Upper lobe of right lung (tissue), 1 donor: ENCODE data around the gene GPR137B. TPM values are rescaled to one million over a fixed set of nuclear protein-coding genes. Genes with fewer than 3 reads are reported as not detected.

ENCODE experiments used
- ATAC-seq: fragments of 200-7000 bp; cut with Tn5 transposase; one replicate; pipeline ENCODE4 v1.9.1; 2020; ENCODE audit warnings: mild to moderate bottlenecking, moderate library complexity
- DNase-seq: peaks from one replicate; pipeline ENCODE4 v3.0.0-alpha.2; 2020
- H3K27ac ChIP-seq: fragments of 200-600 bp; one replicate; pipeline ENCODE4 v1.8.0; 2022
- H3K27me3 ChIP-seq: fragments of 200-600 bp; one replicate; pipeline ENCODE4 v1.8.0; 2022; ENCODE audit warnings: mild to moderate bottlenecking
- H3K36me3 ChIP-seq: fragments of 200-600 bp; one replicate; pipeline ENCODE4 v1.8.0; 2022
- H3K4me1 ChIP-seq: fragments of 200-600 bp; one replicate; pipeline ENCODE4 v1.8.0; 2022
- H3K4me3 ChIP-seq: fragments of 200-600 bp; one replicate; pipeline ENCODE4 v1.8.0; 2022; ENCODE audit warnings: mild to moderate bottlenecking
- H3K9me3 ChIP-seq: fragments of 200-600 bp; one replicate; pipeline ENCODE4 v1.8.0; 2022
- CTCF ChIP-seq: fragments of 200-600 bp; IDR thresholded peaks from one replicate; pipeline ENCODE4 v1.8.0; 2022; ENCODE audit warnings: antibody characterized with exemption
- intact Hi-C: fragments of 100-400 bp; cut with DNase I; formaldehyde crosslinking; loops from one replicate; pipeline ENCODE4 v1.11.0; 2022
- total RNA-seq: library from RNA; stranded (reverse); fragmentation: NEBNext Ultra II Directional; extraction: Animal tissue kit (Norgen Biotek cat#: 25700); gene quantifications from one replicate; pipeline ENCODE4 v1.2.1, GENCODE V29; 2021
- donor health status: DM: no; HTN: yes; CAD: no; lungs with severe emphysema.

Gene GPR137B
- total RNA-seq, 1 donor from 2014 or later = 26.5 TPM

GRCh38 chr1:236201786-236202185, 59.4 kb downstream of the GPR137B start:
- DNase-seq = no peak
- H3K4me1 ChIP-seq = no peaks in the 10 kb centered on the region
- H3K4me3 ChIP-seq = no peak overlapping the region
- no peak for ATAC-seq
- no peak overlapping the region for H3K27ac ChIP-seq
- H3K27me3 ChIP-seq = no peaks in the 10 kb centered on the region
- H3K36me3 ChIP-seq = no peaks in the 10 kb centered on the region
- H3K9me3 ChIP-seq = peaks cover 12% of the 10 kb centered on the region
- intact Hi-C loops = no loop called here
- TF ChIP-seq CTCF = no peak

GRCh38 chr1:236204039-236204438, 61.7 kb downstream of the GPR137B start:
- Histone ChIP-seq H3K27me3 (no peaks in the 10 kb centered on the region), H3K27ac (no peak overlapping the region), H3K4me1 (no peaks in the 10 kb centered on the region), H3K9me3 (peaks cover 12% of the 10 kb centered on the region), H3K4me3 (no peak overlapping the region), H3K36me3 (no peaks in the 10 kb centered on the region)
- intact Hi-C loops = no loop called here
- no peak for TF ChIP-seq CTCF
- DNase-seq = no peak
- no peak for ATAC-seq

GRCh38 chr1:236204656-236205055, 62.3 kb downstream of the GPR137B start:
- Histone ChIP-seq H3K9me3 (peaks cover 12% of the 10 kb centered on the region), H3K27me3 (no peaks in the 10 kb centered on the region), H3K4me3 (no peak overlapping the region), H3K36me3 (no peaks in the 10 kb centered on the region), H3K4me1 (no peaks in the 10 kb centered on the region), H3K27ac (no peak overlapping the region)
- DNase-seq (no peak), ATAC-seq (no peak)
- no peak for TF ChIP-seq CTCF
- intact Hi-C loops = no loop called here

- no peak overlapping the region for H3K27ac ChIP-seq
- no peak overlapping the region for H3K4me3 ChIP-seq
- H3K27me3 ChIP-seq = no peaks in the 10 kb centered on the region
- ATAC-seq (peak; percentile 93), DNase-seq (no peak)
- no peaks in the 10 kb centered on the region for H3K36me3 ChIP-seq
- H3K9me3 ChIP-seq = no peaks in the 10 kb centered on the region
- TF ChIP-seq CTCF = no peak
- intact Hi-C loops = no loop called here
- H3K4me1 ChIP-seq = no peaks in the 10 kb centered on the region
Observed at GRCh38 chr1:236206548-236206947, 64.2 kb downstream of the GPR137B start.

- ATAC-seq (no peak), DNase-seq (no peak)
- Histone ChIP-seq H3K36me3 (no peaks in the 10 kb centered on the region), H3K4me3 (no peak overlapping the region), H3K4me1 (no peaks in the 10 kb centered on the region), H3K27me3 (no peaks in the 10 kb centered on the region), H3K27ac (no peak overlapping the region), H3K9me3 (no peaks in the 10 kb centered on the region)
- intact Hi-C loops = no loop called here
- no peak for TF ChIP-seq CTCF
Observed at GRCh38 chr1:236207121-236207520, 64.8 kb downstream of the GPR137B start.

GRCh38 chr1:236207569-236207968, 65.2 kb downstream of the GPR137B start:
- no peaks in the 10 kb centered on the region for H3K27me3 ChIP-seq
- H3K4me1 ChIP-seq = no peaks in the 10 kb centered on the region
- no peaks in the 10 kb centered on the region for H3K36me3 ChIP-seq
- no peak for TF ChIP-seq CTCF
- ATAC-seq = no peak
- H3K4me3 ChIP-seq = no peak overlapping the region
- H3K27ac ChIP-seq = no peak overlapping the region
- no peak for DNase-seq
- H3K9me3 ChIP-seq = no peaks in the 10 kb centered on the region
- intact Hi-C loops = no loop called here
